Activated CD8-positive, alpha-beta T cell treated with anti-CD3 and anti-CD28 coated beads for 36 hours (primary cell): ENCODE measurements around the gene RBP5. TPM values are rescaled to one million over a fixed set of nuclear protein-coding genes. Genes with fewer than 3 reads are reported as not detected.

Experiments used
- ATAC-seq: fragments of 200-7000 bp; cut with Tn5 transposase; one replicate; pipeline ENCODE4 v1.10.0; 2021; ENCODE audit warnings: mild to moderate bottlenecking, moderate library complexity
- CTCF ChIA-PET: fragments of 350-600 bp; sonication (Branson Sonifier 250); formaldehyde crosslinking; loops from one replicate; lab custom pipeline; 2021; ENCODE audit warnings: antibody characterized with exemption; lab: Charles Lee
- POLR2A ChIA-PET: fragments of 350-600 bp; sonication (Branson Sonifier 250); formaldehyde crosslinking; loops from one replicate; lab custom pipeline; 2021; ENCODE audit warnings: antibody characterized with exemption; lab: Charles Lee
- DNase-seq: peaks from one replicate; pipeline ENCODE4 v3.0.0-alpha.2; 2020
- H3K27ac Mint-ChIP-seq: one replicate; pipeline ENCODE4 v1.8.0; 2021; ENCODE audit warnings: mild to moderate bottlenecking, mixed read lengths
- H3K27me3 Mint-ChIP-seq: one replicate; pipeline ENCODE4 v1.8.0; 2021; ENCODE audit warnings: mixed read lengths
- H3K36me3 Mint-ChIP-seq: one replicate; pipeline ENCODE4 v1.8.0; 2021; ENCODE audit warnings: low read depth, mixed read lengths
- H3K4me1 Mint-ChIP-seq: one replicate; pipeline ENCODE4 v1.8.0; 2021; ENCODE audit warnings: low read depth, mixed read lengths
- H3K4me3 Mint-ChIP-seq: one replicate; pipeline ENCODE4 v1.8.0; 2021; ENCODE audit warnings: mild to moderate bottlenecking, moderate library complexity, mixed read lengths
- H3K9me3 Mint-ChIP-seq: one replicate; pipeline ENCODE4 v1.8.0; 2021; ENCODE audit warnings: mixed read lengths
- intact Hi-C: fragments of 100-400 bp; cut with micrococcal nuclease; formaldehyde crosslinking; loops from one replicate; pipeline ENCODE4 v1.10.0; 2022
- total RNA-seq, 2 experiments: library from RNA; stranded (reverse); gene quantifications; one replicate each; pipeline ENCODE4 v1.2.3, GENCODE V29; 2021
- TF ChIP-seq, protein P1 (sequence below): fragments of 200-600 bp; IDR thresholded peaks from one replicate; pipeline ENCODE4 v1.8.0; 2022; ENCODE audit warnings: antibody characterized with exemption, mild to moderate bottlenecking

RBP5 gene
- total RNA-seq, 2 experiments from 2014 or later: not detected

DNA sequence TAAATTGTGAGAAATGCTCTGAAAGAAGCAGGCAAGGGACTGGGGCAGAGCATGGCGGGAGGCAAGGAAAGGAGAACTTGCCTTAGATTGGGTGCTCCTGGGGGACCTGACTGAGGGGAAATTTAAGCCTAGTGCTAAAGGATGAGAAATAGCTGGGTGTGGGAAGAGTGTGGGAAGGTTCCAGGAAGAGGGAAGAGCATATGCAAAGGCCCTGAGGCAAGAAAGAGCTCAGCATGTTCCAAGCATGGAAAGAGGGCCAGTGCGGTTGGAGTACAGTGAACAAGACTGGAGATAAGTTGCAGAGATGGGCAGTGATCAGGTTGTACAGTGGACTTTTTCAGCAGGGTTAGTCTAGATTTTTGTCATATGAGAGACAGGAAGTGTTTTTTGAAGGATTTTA lies 10.5 kb upstream of the RBP5 start:
- Mint-ChIP-seq H3K4me1 (no peaks in the 10 kb centered on the region), H3K4me3 (no peak overlapping the region), H3K36me3 (peaks cover 19% of the 10 kb centered on the region), H3K27me3 (no peaks in the 10 kb centered on the region), H3K27ac (no peak overlapping the region), H3K9me3 (no peaks in the 10 kb centered on the region)
- intact Hi-C loops: no loop called here
- DNase-seq: no peak
- POLR2A ChIA-PET: interaction anchor here (1.0 kb wide), 1 partner anchor 10 kb away, joined by 3 read pairs; no protein-coding TSS in a partner anchor
- ATAC-seq: no peak
- CTCF ChIA-PET: interaction anchor here (0.9 to 1.0 kb wide), 2 partner anchors 26 to 46 kb away, joined by 3 read pairs; partner anchors contain the start of gene C1R
- TF ChIP-seq, protein P1, sequence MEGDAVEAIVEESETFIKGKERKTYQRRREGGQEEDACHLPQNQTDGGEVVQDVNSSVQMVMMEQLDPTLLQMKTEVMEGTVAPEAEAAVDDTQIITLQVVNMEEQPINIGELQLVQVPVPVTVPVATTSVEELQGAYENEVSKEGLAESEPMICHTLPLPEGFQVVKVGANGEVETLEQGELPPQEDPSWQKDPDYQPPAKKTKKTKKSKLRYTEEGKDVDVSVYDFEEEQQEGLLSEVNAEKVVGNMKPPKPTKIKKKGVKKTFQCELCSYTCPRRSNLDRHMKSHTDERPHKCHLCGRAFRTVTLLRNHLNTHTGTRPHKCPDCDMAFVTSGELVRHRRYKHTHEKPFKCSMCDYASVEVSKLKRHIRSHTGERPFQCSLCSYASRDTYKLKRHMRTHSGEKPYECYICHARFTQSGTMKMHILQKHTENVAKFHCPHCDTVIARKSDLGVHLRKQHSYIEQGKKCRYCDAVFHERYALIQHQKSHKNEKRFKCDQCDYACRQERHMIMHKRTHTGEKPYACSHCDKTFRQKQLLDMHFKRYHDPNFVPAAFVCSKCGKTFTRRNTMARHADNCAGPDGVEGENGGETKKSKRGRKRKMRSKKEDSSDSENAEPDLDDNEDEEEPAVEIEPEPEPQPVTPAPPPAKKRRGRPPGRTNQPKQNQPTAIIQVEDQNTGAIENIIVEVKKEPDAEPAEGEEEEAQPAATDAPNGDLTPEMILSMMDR: no peak

DNA sequence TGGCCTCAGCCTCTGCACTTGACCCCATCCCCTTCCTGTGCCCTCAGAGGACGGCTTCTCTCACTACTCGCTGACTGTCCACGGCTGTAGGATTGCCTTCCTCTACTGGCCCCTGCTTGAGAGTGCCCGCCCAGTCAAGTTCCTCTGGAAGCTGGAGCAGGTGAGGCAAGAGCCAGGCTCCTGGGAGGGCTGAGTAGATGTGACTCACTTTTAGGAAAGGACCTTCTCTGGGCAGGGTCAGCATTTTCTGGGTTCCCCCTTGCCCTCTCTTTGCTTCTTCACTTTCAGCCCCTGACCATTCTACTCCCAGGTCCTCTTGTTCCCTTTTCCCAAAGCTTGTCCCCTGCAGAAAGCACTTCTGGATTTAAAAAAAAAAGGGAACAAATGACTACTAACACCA lies 9.2 kb upstream of the RBP5 start:
- Mint-ChIP-seq H3K36me3 (peaks cover 16% of the 10 kb centered on the region), H3K27me3 (no peaks in the 10 kb centered on the region), H3K27ac (peak overlapping the region; percentile 40), H3K9me3 (no peaks in the 10 kb centered on the region), H3K4me3 (no peak overlapping the region), H3K4me1 (no peaks in the 10 kb centered on the region)
- DNase-seq (no peak), ATAC-seq (no peak)
- intact Hi-C loops: no loop called here
- POLR2A ChIA-PET: no interaction called here
- CTCF ChIA-PET: interaction anchor here (1.2 kb wide), 1 partner anchor 16 kb away, joined by 3 read pairs; no protein-coding TSS in a partner anchor
- TF ChIP-seq, protein P1: no peak

GRCh38 chr12:7136676-7137075 lies 8.0 kb upstream of the RBP5 start:
- no peak overlapping the region for H3K4me3 Mint-ChIP-seq

GRCh38 chr12:7136071-7136470 lies 7.4 kb upstream of the RBP5 start:
- ChIA-PET POLR2A (no interaction called here), CTCF (interaction anchor here (1.3 kb wide), 1 partner anchor 9 kb away, joined by 3 read pairs; no protein-coding TSS in a partner anchor)
- no peak for ATAC-seq
- H3K4me3 Mint-ChIP-seq: no peak overlapping the region
- H3K4me1 Mint-ChIP-seq: peaks cover 18% of the 10 kb centered on the region
- H3K27ac Mint-ChIP-seq: no peak overlapping the region
- TF ChIP-seq, protein P1: no peak
- no peaks in the 10 kb centered on the region for H3K9me3 Mint-ChIP-seq
- DNase-seq: no peak
- intact Hi-C loops: no loop called here
- no peaks in the 10 kb centered on the region for H3K27me3 Mint-ChIP-seq
- peaks cover 16% of the 10 kb centered on the region for H3K36me3 Mint-ChIP-seq

More at GRCh38 chr12:7136676-7137075, 8.0 kb upstream of the RBP5 start:
- H3K9me3 Mint-ChIP-seq: no peaks in the 10 kb centered on the region
- POLR2A ChIA-PET: no interaction called here
- ATAC-seq: no peak
- no peaks in the 10 kb centered on the region for H3K27me3 Mint-ChIP-seq
- intact Hi-C loops: no loop called here
- DNase-seq: no peak
- CTCF ChIA-PET: interaction anchor here (1.3 kb wide), 1 partner anchor 8 kb away, joined by 3 read pairs; no protein-coding TSS in a partner anchor
- peaks cover 16% of the 10 kb centered on the region for H3K36me3 Mint-ChIP-seq
- no peak overlapping the region for H3K27ac Mint-ChIP-seq
- TF ChIP-seq, protein P1: no peak
- H3K4me1 Mint-ChIP-seq: peaks cover 12% of the 10 kb centered on the region

DNA sequence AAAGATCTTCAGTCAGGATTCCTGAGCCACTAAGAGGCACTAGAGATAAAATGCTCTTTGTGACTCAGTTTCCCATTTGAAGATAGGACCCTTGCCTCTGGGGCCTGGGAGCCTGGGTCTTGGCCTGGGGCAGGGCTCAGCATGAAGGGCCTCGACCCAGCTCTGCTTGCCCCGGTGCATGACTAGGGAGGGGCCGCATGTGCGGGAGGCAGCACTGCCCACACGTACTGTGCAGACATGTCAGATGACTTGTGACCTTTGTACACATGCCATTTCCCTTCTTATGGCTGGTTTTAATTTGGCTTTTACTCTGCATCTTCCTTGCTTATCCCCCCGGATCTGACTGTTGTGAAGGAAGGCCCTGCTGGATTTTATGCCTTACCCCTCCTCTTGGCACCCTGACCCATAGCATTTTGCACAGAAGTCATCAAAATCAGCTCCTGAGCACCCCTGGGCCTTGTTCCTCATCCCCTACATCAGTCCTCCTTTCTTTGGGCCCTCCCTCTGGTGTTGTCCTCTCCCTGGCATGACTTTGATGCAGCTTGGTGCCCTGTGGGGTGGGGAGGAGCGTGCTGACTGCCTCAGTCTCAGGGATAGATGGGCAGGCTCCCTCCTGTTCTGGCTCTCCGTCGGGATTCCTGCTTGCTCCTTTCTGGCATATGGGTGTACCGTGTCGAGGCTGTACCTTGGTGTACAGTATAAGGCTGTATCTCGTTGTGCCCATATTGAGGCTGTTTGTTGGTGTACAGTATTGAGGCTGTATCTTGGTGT lies 5.9 kb upstream of the RBP5 start:
- H3K9me3 Mint-ChIP-seq: no peaks in the 10 kb centered on the region
- intact Hi-C loops: no loop called here
- TF ChIP-seq, protein P1: no peak
- no peak overlapping the region for H3K4me3 Mint-ChIP-seq
- ChIA-PET POLR2A (interaction anchor here (1.0 kb wide), 1 partner anchor 33 kb away, joined by 3 read pairs; no protein-coding TSS in a partner anchor), CTCF (no interaction called here)
- H3K27ac Mint-ChIP-seq: no peak overlapping the region
- no peaks in the 10 kb centered on the region for H3K27me3 Mint-ChIP-seq
- DNase-seq: no peak
- peaks cover 24% of the 10 kb centered on the region for H3K4me1 Mint-ChIP-seq
- peaks cover 14% of the 10 kb centered on the region for H3K36me3 Mint-ChIP-seq
- no peak for ATAC-seq
